ENCODE data around the gene TLR8.

DNA sequence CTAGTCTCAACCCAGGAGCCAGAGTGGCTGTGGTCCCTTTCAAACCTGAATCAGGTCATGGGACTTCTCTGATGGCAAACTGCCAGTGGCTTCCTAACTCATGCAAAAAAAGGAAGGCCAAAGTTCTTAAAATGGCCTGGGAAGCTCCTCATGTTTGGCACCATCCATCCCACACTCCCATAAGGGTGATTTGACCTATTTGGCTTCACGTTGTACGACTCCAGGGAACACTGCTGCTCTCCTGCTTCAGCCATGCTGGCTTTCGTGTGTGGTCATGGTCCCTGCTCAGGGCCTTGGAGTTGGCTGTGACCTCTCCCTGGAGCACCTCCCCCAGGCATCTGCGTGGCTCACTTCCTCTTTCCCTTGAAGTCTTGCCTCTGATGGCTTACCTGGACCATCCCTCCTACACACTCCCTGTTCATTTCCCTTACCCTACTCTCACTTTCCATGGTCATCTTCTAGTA is 55.7 kb downstream of the TLR8 start:
- TF ChIP-seq, protein P1, sequence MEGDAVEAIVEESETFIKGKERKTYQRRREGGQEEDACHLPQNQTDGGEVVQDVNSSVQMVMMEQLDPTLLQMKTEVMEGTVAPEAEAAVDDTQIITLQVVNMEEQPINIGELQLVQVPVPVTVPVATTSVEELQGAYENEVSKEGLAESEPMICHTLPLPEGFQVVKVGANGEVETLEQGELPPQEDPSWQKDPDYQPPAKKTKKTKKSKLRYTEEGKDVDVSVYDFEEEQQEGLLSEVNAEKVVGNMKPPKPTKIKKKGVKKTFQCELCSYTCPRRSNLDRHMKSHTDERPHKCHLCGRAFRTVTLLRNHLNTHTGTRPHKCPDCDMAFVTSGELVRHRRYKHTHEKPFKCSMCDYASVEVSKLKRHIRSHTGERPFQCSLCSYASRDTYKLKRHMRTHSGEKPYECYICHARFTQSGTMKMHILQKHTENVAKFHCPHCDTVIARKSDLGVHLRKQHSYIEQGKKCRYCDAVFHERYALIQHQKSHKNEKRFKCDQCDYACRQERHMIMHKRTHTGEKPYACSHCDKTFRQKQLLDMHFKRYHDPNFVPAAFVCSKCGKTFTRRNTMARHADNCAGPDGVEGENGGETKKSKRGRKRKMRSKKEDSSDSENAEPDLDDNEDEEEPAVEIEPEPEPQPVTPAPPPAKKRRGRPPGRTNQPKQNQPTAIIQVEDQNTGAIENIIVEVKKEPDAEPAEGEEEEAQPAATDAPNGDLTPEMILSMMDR (IDR thresholded peaks at IDR 0.05): no peak
- no peak for TF ChIP-seq POLR2A (IDR thresholded peaks at IDR 0.05)
